Gastroesophageal sphincter (tissue), 4 donors: ENCODE results near the gene SPOCK2. TPM values are rescaled to one million over a fixed set of nuclear protein-coding genes. Genes with fewer than 3 reads are reported as not detected.

Experiments
- ATAC-seq: fragments of 150-250 bp; one replicate; pipeline ENCODE4 v1.9.1; 2016; ENCODE audit warnings: mild to moderate bottlenecking, moderate library complexity
- H3K27ac ChIP-seq, 4 donors: fragments of 200-600 bp; sonication (generic) in 3 of 4; 1 replicate in 3 of 4; 2 replicates in 1 of 4; pipeline ENCODE4 v1.5.1; 2016 to 2019
- H3K27me3 ChIP-seq: fragments of 200-600 bp; sonication (generic); one replicate; pipeline ENCODE4 v1.5.1; 2019
- H3K36me3 ChIP-seq, 2 donors: fragments of 200-600 bp; sonication (generic); one replicate each; pipeline ENCODE4 v1.5.1; 2019; ENCODE audit warnings: control low read depth in 1 of 2
- H3K4me1 ChIP-seq, 3 donors: fragments of 200-600 bp; sonication (generic); 1 replicate in 2 of 3; 2 replicates in 1 of 3; pipeline ENCODE4 v1.5.1; 2016 to 2019; ENCODE audit warnings: control low read depth in 2 of 3
- H3K4me3 ChIP-seq, 2 donors: fragments of 200-600 bp; sonication (generic); one replicate each; pipeline ENCODE4 v1.5.1; 2019; ENCODE audit warnings: mild to moderate bottlenecking in 1 of 2, moderate library complexity in 1 of 2
- H3K9me3 ChIP-seq, 3 donors: fragments of 200-600 bp; sonication (generic); one replicate each; pipeline ENCODE4 v1.5.1; 2017 to 2019; ENCODE audit warnings: control low read depth in 2 of 3
- CTCF ChIP-seq, 4 experiments: fragments of 200-600 bp in 2 of 4; fragments of 450-650 bp in 2 of 4; sonication (generic) in 1 of 4; IDR thresholded peaks; one replicate each; pipeline ENCODE4 v1.5.1; 2017 to 2019; ENCODE audit warnings: antibody characterized with exemption in 4 of 4, mild to moderate bottlenecking in 2 of 4, moderate library complexity in 2 of 4
- EP300 ChIP-seq: sonication (generic); formaldehyde crosslinking; IDR thresholded peaks from one replicate; pipeline ENCODE4 v1.6.1; 2017; ENCODE audit warnings: antibody characterized with exemption, mild to moderate bottlenecking
- POLR2A ChIP-seq, 2 donors: fragments of 450-650 bp; IDR thresholded peaks; one replicate each; pipeline ENCODE4 v1.6.1; 2017; ENCODE audit warnings: antibody characterized with exemption in 2 of 2, mild to moderate bottlenecking in 2 of 2, moderate library complexity in 1 of 2
- POLR2AphosphoS5 ChIP-seq: sonication (generic); formaldehyde crosslinking; IDR thresholded peaks from one replicate; pipeline ENCODE4 v1.6.1; 2017; ENCODE audit warnings: antibody characterized with exemption
- WGBS, 2 donors: methylation state at CpG; one replicate each; pipeline ENCODE4 v1.1.5; 2018; ENCODE audit warnings: low coverage in 1 of 2; 5-methylcytosine and 5-hydroxymethylcytosine counted together
- total RNA-seq, 4 donors: library from RNA; depleted of rRNA; stranded (reverse); fragments of >200 nt; gene quantifications; one replicate each; pipeline ENCODE4 v1.1.0, GENCODE V29; 2016

Gene SPOCK2
- total RNA-seq, 4 donors from 2014 or later, result 6.2 to 9.2 (median 7.9) TPM

GRCh38 chr10:72019085-72019876 is 69.1 kb downstream of the SPOCK2 start:
- TF ChIP-seq EP300 (no peak), CTCF (IDR thresholded peaks at IDR 0.05) (no peak), POLR2AphosphoS5 (no peak), POLR2A (IDR thresholded peaks at IDR 0.05) (no peak)
- Histone ChIP-seq H3K27me3 (no peaks in the 10 kb centered on the region), H3K9me3 (no peaks in the 10 kb centered on the region), H3K4me1 (peaks cover 0 to 54% (median 0%) of the 10 kb centered on the region in 3 donors), H3K36me3 (no peaks in the 10 kb centered on the region), H3K27ac (no peak overlapping the region), H3K4me3 (no peak overlapping the region)
- 86 to 95% methylated on average over 5 to 10 of the region's 11 CpGs for WGBS, 2 donors
- ATAC-seq, result no peak

- H3K27ac ChIP-seq, result peak overlapping the region in 3 of 4 donors; percentile 22 to 44 (median 28)
- no peaks in the 10 kb centered on the region for H3K27me3 ChIP-seq
- no peak overlapping the region for H3K4me3 ChIP-seq
- no peak for TF ChIP-seq POLR2AphosphoS5
- TF ChIP-seq EP300, result no peak
- ATAC-seq, result peak; percentile 21
- peaks cover 0 to 73% (median 0%) of the 10 kb centered on the region in 3 donors for H3K4me1 ChIP-seq
- WGBS, 2 donors, result 72 to 100% methylated on average over 1 to 7 of the region's 13 CpGs
- H3K9me3 ChIP-seq, result no peaks in the 10 kb centered on the region
- peaks cover 0 to 2% of the 10 kb centered on the region in 2 donors for H3K36me3 ChIP-seq
These were observed 71.6 kb downstream of the SPOCK2 start for GRCh38 chr10:72016608-72017300.

GRCh38 chr10:72015841-72016240 is 72.5 kb downstream of the SPOCK2 start:
- 50 to 79% methylated on average over 1 to 7 of the region's 8 CpGs for WGBS, 2 donors
- Histone ChIP-seq H3K4me1 (peaks cover 0 to 74% (median 5%) of the 10 kb centered on the region in 3 donors), H3K27ac (no peak overlapping the region)

GRCh38 chr10:72014785-72015480 is 73.4 kb downstream of the SPOCK2 start:
- H3K4me3 ChIP-seq, result no peak overlapping the region
- WGBS, 2 donors, result 94 to 96% methylated on average over 4 to 5 of the region's 10 CpGs
- no peak for ATAC-seq
- H3K27ac ChIP-seq, result peak overlapping the region in 2 of 4 donors; percentile 18 to 38
- H3K27me3 ChIP-seq, result no peaks in the 10 kb centered on the region
- peaks cover 3 to 83% (median 14%) of the 10 kb centered on the region in 3 donors for H3K4me1 ChIP-seq
- no peak for TF ChIP-seq CTCF (IDR thresholded peaks at IDR 0.05)
- no peak for TF ChIP-seq POLR2AphosphoS5
- TF ChIP-seq POLR2A (IDR thresholded peaks at IDR 0.05), result no peak
- H3K36me3 ChIP-seq, result peaks cover 0 to 6% of the 10 kb centered on the region in 2 donors
- H3K9me3 ChIP-seq, result no peaks in the 10 kb centered on the region

More at GRCh38 chr10:72015841-72016240, 72.5 kb downstream of the SPOCK2 start:
- Histone ChIP-seq H3K9me3 (no peaks in the 10 kb centered on the region), H3K4me3 (no peak overlapping the region), H3K36me3 (peaks cover 0 to 6% of the 10 kb centered on the region in 2 donors), H3K27me3 (no peaks in the 10 kb centered on the region)
- ATAC-seq, result no peak
- no peak for TF ChIP-seq POLR2AphosphoS5
- no peak for TF ChIP-seq POLR2A (IDR thresholded peaks at IDR 0.05)
- no peak for TF ChIP-seq CTCF (IDR thresholded peaks at IDR 0.05)
- no peak for TF ChIP-seq EP300

- peak overlapping the region in 3 of 4 donors; percentile 9 to 38 (median 18) for H3K27ac ChIP-seq
These were observed 74.2 kb downstream of the SPOCK2 start for GRCh38 chr10:72014197-72014596.

More at GRCh38 chr10:72014197-72014596, 74.2 kb downstream of the SPOCK2 start:
- no peak for ATAC-seq
- no peak overlapping the region for H3K4me3 ChIP-seq
- peaks cover 3 to 90% (median 18%) of the 10 kb centered on the region in 3 donors for H3K4me1 ChIP-seq
- 71% methylated on average over 2 of the region's 2 CpGs; no CpG with 5 or more reads in 1 of the 2 donors for WGBS, 2 donors
- no peak for TF ChIP-seq CTCF (IDR thresholded peaks at IDR 0.05)
- TF ChIP-seq POLR2AphosphoS5, result no peak
- TF ChIP-seq POLR2A (IDR thresholded peaks at IDR 0.05), result no peak
- TF ChIP-seq EP300, result no peak
- H3K9me3 ChIP-seq, result no peaks in the 10 kb centered on the region
- peaks cover 0 to 6% of the 10 kb centered on the region in 2 donors for H3K36me3 ChIP-seq
- no peaks in the 10 kb centered on the region for H3K27me3 ChIP-seq
